ENCODE data around the gene NCBP3.
"Not testable (repeated sequence)": the region's sequence is repeated elsewhere in the genome, so short reads cannot be mapped to it uniquely, and the experiment has no call there.

The NCBP3 gene

GRCh38 chr17:3796822-3797170, 49.2 kb downstream of the NCBP3 start:
- no peaks in the 10 kb centered on the region for H3K27me3 ChIP-seq (ENCODE audit: control insufficient read depth, insufficient read depth, low read length)
- H3K4me3 ChIP-seq (ENCODE audit: low read depth, low read length): no peak overlapping the region

GRCh38 chr17:3796110-3796821, 49.8 kb downstream of the NCBP3 start:
- Histone ChIP-seq H3K79me2 (no peaks in the 10 kb centered on the region), H3K4me1 (no peaks in the 10 kb centered on the region), H3K36me3 (ENCODE audit: control insufficient read depth, insufficient read depth, low read length) (no peaks in the 10 kb centered on the region), H3K9me3 (ENCODE audit: control insufficient read depth, low read length) (no peaks in the 10 kb centered on the region), H3K9ac (no peak overlapping the region), H3K27me3 (ENCODE audit: control insufficient read depth, insufficient read depth, low read length) (no peaks in the 10 kb centered on the region), H3K4me3 (ENCODE audit: low read depth, low read length) (no peak overlapping the region), H3K4me2 (ENCODE audit: low read length) (no peak overlapping the region), H2AFZ (no peak overlapping the region), H3K27ac (no peak overlapping the region)
- no peak for TF ChIP-seq CTCF (IDR thresholded peaks at IDR 0.05)

More at GRCh38 chr17:3796822-3797170, 49.2 kb downstream of the NCBP3 start:
- H3K9me3 ChIP-seq (ENCODE audit: control insufficient read depth, low read length): no peaks in the 10 kb centered on the region
- H3K4me1 ChIP-seq: no peaks in the 10 kb centered on the region
- H3K36me3 ChIP-seq (ENCODE audit: control insufficient read depth, insufficient read depth, low read length): no peaks in the 10 kb centered on the region
- no peaks in the 10 kb centered on the region for H3K79me2 ChIP-seq
- no peak overlapping the region for H3K27ac ChIP-seq
- H3K9ac ChIP-seq: no peak overlapping the region
- H2AFZ ChIP-seq: no peak overlapping the region
- TF ChIP-seq CTCF (IDR thresholded peaks at IDR 0.05): no peak
- H3K4me2 ChIP-seq (ENCODE audit: low read length): no peak overlapping the region

- Histone ChIP-seq H3K9me3 (ENCODE audit: control insufficient read depth, low read length) (no peaks in the 10 kb centered on the region), H3K9ac (no peak overlapping the region), H3K4me2 (ENCODE audit: low read length) (no peak overlapping the region), H3K27ac (no peak overlapping the region), H3K4me3 (ENCODE audit: low read depth, low read length) (no peak overlapping the region), H3K4me1 (no peaks in the 10 kb centered on the region), H3K36me3 (ENCODE audit: control insufficient read depth, insufficient read depth, low read length) (no peaks in the 10 kb centered on the region), H2AFZ (no peak overlapping the region), H3K79me2 (no peaks in the 10 kb centered on the region), H3K27me3 (ENCODE audit: control insufficient read depth, insufficient read depth, low read length) (no peaks in the 10 kb centered on the region)
- TF ChIP-seq CTCF (IDR thresholded peaks at IDR 0.05): no peak
Observed at GRCh38 chr17:3795390-3796102, 50.5 kb downstream of the NCBP3 start.

- H3K9ac ChIP-seq: no peak overlapping the region
- TF ChIP-seq CTCF (IDR thresholded peaks at IDR 0.05): no peak
- H3K79me2 ChIP-seq: no peaks in the 10 kb centered on the region
- H3K27me3 ChIP-seq (ENCODE audit: control insufficient read depth, insufficient read depth, low read length): no peaks in the 10 kb centered on the region
- H3K27ac ChIP-seq: no peak overlapping the region
- H3K4me1 ChIP-seq: no peaks in the 10 kb centered on the region
- H3K4me2 ChIP-seq (ENCODE audit: low read length): no peak overlapping the region
- no peaks in the 10 kb centered on the region for H3K36me3 ChIP-seq (ENCODE audit: control insufficient read depth, insufficient read depth, low read length)
- no peak overlapping the region for H3K4me3 ChIP-seq (ENCODE audit: low read depth, low read length)
- H3K9me3 ChIP-seq (ENCODE audit: control insufficient read depth, low read length): no peaks in the 10 kb centered on the region
- no peak overlapping the region for H2AFZ ChIP-seq
Observed at GRCh38 chr17:3794557-3795389, 51.3 kb downstream of the NCBP3 start.

- H3K79me2 ChIP-seq; H3K4me2 ChIP-seq (ENCODE audit: low read length); H3K9me3 ChIP-seq (ENCODE audit: control insufficient read depth, low read length); H3K4me3 ChIP-seq (ENCODE audit: low read depth, low read length); H3K27ac ChIP-seq; H2AFZ ChIP-seq; H3K27me3 ChIP-seq (ENCODE audit: control insufficient read depth, insufficient read depth, low read length); H3K36me3 ChIP-seq (ENCODE audit: control insufficient read depth, insufficient read depth, low read length); H3K9ac ChIP-seq; H3K4me1 ChIP-seq: not testable (repeated sequence)
Observed at GRCh38 chr17:3794152-3794551, 51.9 kb downstream of the NCBP3 start.

GRCh38 chr17:3793258-3793657, 52.8 kb downstream of the NCBP3 start:
- H3K9ac ChIP-seq; H3K36me3 ChIP-seq (ENCODE audit: control insufficient read depth, insufficient read depth, low read length); H2AFZ ChIP-seq; H3K4me3 ChIP-seq (ENCODE audit: low read depth, low read length); H3K4me1 ChIP-seq; H3K79me2 ChIP-seq; H3K27me3 ChIP-seq (ENCODE audit: control insufficient read depth, insufficient read depth, low read length); H3K9me3 ChIP-seq (ENCODE audit: control insufficient read depth, low read length); H3K4me2 ChIP-seq (ENCODE audit: low read length); H3K27ac ChIP-seq: not testable (repeated sequence)
